IPS-18a (cell line): ENCODE measurements around the gene SRP54.

ENCODE experiments used
- H3K27ac ChIP-seq: one replicate; pipeline ENCODE4 v1.5.1; 2013; ENCODE audit warnings: low read length
- H3K27me3 ChIP-seq: one replicate; pipeline ENCODE4 v1.6.1; 2013; ENCODE audit warnings: mild to moderate bottlenecking, low read length; ENCODE audit not compliant: control insufficient read depth, insufficient read depth
- H3K36me3 ChIP-seq: one replicate; pipeline ENCODE4 v1.6.1; 2013; ENCODE audit warnings: low read depth, low read length; ENCODE audit not compliant: control insufficient read depth
- H3K4me1 ChIP-seq: one replicate; pipeline ENCODE4 v1.6.1; 2013; ENCODE audit warnings: low read depth, low read length; ENCODE audit not compliant: control insufficient read depth
- H3K4me3 ChIP-seq: one replicate; pipeline ENCODE4 v1.5.1; 2013; ENCODE audit warnings: low read length
- H3K9ac ChIP-seq: one replicate; pipeline ENCODE4 v1.6.1; 2013; ENCODE audit warnings: mild to moderate bottlenecking, low read length, moderate library complexity
- H3K9me3 ChIP-seq: one replicate; pipeline ENCODE4 v1.6.1; 2013; ENCODE audit warnings: low read depth, low read length; ENCODE audit not compliant: control insufficient read depth

The SRP54 gene

GRCh38 chr14:34964977-34965764, 17.6 kb upstream of the SRP54 start:
- H3K4me3 ChIP-seq: no peak overlapping the region
- H3K27me3 ChIP-seq: no peaks in the 10 kb centered on the region
- no peaks in the 10 kb centered on the region for H3K9me3 ChIP-seq
- peaks cover 3% of the 10 kb centered on the region for H3K36me3 ChIP-seq
- no peak overlapping the region for H3K9ac ChIP-seq
- no peak overlapping the region for H3K27ac ChIP-seq
- no peaks in the 10 kb centered on the region for H3K4me1 ChIP-seq

- Histone ChIP-seq H3K9ac (no peak overlapping the region), H3K27me3 (no peaks in the 10 kb centered on the region), H3K4me1 (no peaks in the 10 kb centered on the region), H3K9me3 (no peaks in the 10 kb centered on the region), H3K4me3 (no peak overlapping the region), H3K36me3 (peaks cover 3% of the 10 kb centered on the region), H3K27ac (no peak overlapping the region)
Observed at GRCh38 chr14:34965912-34966311, 16.9 kb upstream of the SRP54 start.

GRCh38 chr14:34966413-34966812, 16.4 kb upstream of the SRP54 start:
- no peak overlapping the region for H3K27ac ChIP-seq
- no peaks in the 10 kb centered on the region for H3K9me3 ChIP-seq
- H3K36me3 ChIP-seq: peaks cover 3% of the 10 kb centered on the region
- H3K4me3 ChIP-seq: no peak overlapping the region
- H3K4me1 ChIP-seq: no peaks in the 10 kb centered on the region
- H3K27me3 ChIP-seq: no peaks in the 10 kb centered on the region
- H3K9ac ChIP-seq: no peak overlapping the region

- no peak overlapping the region for H3K27ac ChIP-seq
- peaks cover 3% of the 10 kb centered on the region for H3K36me3 ChIP-seq
- H3K9ac ChIP-seq: no peak overlapping the region
- H3K4me3 ChIP-seq: no peak overlapping the region
- H3K4me1 ChIP-seq: no peaks in the 10 kb centered on the region
- no peaks in the 10 kb centered on the region for H3K9me3 ChIP-seq
- no peaks in the 10 kb centered on the region for H3K27me3 ChIP-seq
Observed at GRCh38 chr14:34970665-34971064, 12.1 kb upstream of the SRP54 start.

- Histone ChIP-seq H3K36me3 (peaks cover under 1% of the 10 kb centered on the region), H3K27ac (no peak overlapping the region), H3K4me1 (no peaks in the 10 kb centered on the region), H3K9ac (no peak overlapping the region), H3K27me3 (no peaks in the 10 kb centered on the region), H3K9me3 (no peaks in the 10 kb centered on the region), H3K4me3 (no peak overlapping the region)
Observed at GRCh38 chr14:34971381-34971780, 11.4 kb upstream of the SRP54 start.

GRCh38 chr14:34971801-34972200, 11.0 kb upstream of the SRP54 start:
- Histone ChIP-seq H3K36me3 (no peaks in the 10 kb centered on the region), H3K27ac (no peak overlapping the region), H3K4me1 (no peaks in the 10 kb centered on the region), H3K27me3 (no peaks in the 10 kb centered on the region), H3K9me3 (no peaks in the 10 kb centered on the region), H3K4me3 (no peak overlapping the region), H3K9ac (no peak overlapping the region)

- no peaks in the 10 kb centered on the region for H3K9me3 ChIP-seq
- no peaks in the 10 kb centered on the region for H3K36me3 ChIP-seq
- H3K9ac ChIP-seq: no peak overlapping the region
- H3K4me1 ChIP-seq: no peaks in the 10 kb centered on the region
- no peak overlapping the region for H3K4me3 ChIP-seq
- no peak overlapping the region for H3K27ac ChIP-seq
- H3K27me3 ChIP-seq: no peaks in the 10 kb centered on the region
Observed at GRCh38 chr14:34978444-34978843, 4.3 kb upstream of the SRP54 start.

- Histone ChIP-seq H3K27ac (no peak overlapping the region), H3K27me3 (no peaks in the 10 kb centered on the region), H3K36me3 (no peaks in the 10 kb centered on the region), H3K4me3 (peak overlapping the region; percentile 100), H3K4me1 (peaks cover 8% of the 10 kb centered on the region), H3K9ac (no peak overlapping the region), H3K9me3 (no peaks in the 10 kb centered on the region)
Observed at GRCh38 chr14:34980337-34980900, 2.4 kb upstream of the SRP54 start.

- Histone ChIP-seq H3K4me1 (peaks cover 8% of the 10 kb centered on the region), H3K9me3 (no peaks in the 10 kb centered on the region), H3K27ac (peak overlapping the region; percentile 17), H3K4me3 (peak overlapping the region; percentile 100), H3K27me3 (no peaks in the 10 kb centered on the region), H3K9ac (peak overlapping the region; percentile 90), H3K36me3 (no peaks in the 10 kb centered on the region)
Observed at GRCh38 chr14:34981743-34982420, 910 bp upstream of the SRP54 start.

- no peaks in the 10 kb centered on the region for H3K36me3 ChIP-seq
- peak overlapping the region; percentile 98 for H3K27ac ChIP-seq
- H3K4me1 ChIP-seq: peaks cover 8% of the 10 kb centered on the region
- H3K4me3 ChIP-seq: peak overlapping the region; percentile 100
- H3K27me3 ChIP-seq: no peaks in the 10 kb centered on the region
- H3K9ac ChIP-seq: peak overlapping the region; percentile 90
- H3K9me3 ChIP-seq: no peaks in the 10 kb centered on the region
Observed at GRCh38 chr14:34983148-34983760, 462 bp downstream of the SRP54 start.

- Histone ChIP-seq H3K9ac (peak overlapping the region; percentile 90), H3K27ac (no peak overlapping the region), H3K4me1 (peaks cover 8% of the 10 kb centered on the region), H3K36me3 (no peaks in the 10 kb centered on the region), H3K9me3 (no peaks in the 10 kb centered on the region), H3K4me3 (peak overlapping the region; percentile 100), H3K27me3 (no peaks in the 10 kb centered on the region)
Observed at GRCh38 chr14:34983786-34984185, 994 bp downstream of the SRP54 start.
